GM21528 (cell line): ENCODE results near the gene CWC25.
A peak's percentile ranks its signal among the peaks of the same experiment; 100 is the strongest.
"Not testable (repeated sequence)": the region's sequence is repeated elsewhere in the genome, so short reads cannot be mapped to it uniquely, and the experiment has no call there.

Source experiments
- ATAC-seq: cut with Tn5 transposase; IDR thresholded peaks from one replicate; pipeline ENCODE4 v1.9.1; 2021; ENCODE audit warnings: mild to moderate bottlenecking, moderate library complexity; ENCODE audit not compliant: unreplicated experiment, low FRiP score

The CWC25 gene

DNA sequence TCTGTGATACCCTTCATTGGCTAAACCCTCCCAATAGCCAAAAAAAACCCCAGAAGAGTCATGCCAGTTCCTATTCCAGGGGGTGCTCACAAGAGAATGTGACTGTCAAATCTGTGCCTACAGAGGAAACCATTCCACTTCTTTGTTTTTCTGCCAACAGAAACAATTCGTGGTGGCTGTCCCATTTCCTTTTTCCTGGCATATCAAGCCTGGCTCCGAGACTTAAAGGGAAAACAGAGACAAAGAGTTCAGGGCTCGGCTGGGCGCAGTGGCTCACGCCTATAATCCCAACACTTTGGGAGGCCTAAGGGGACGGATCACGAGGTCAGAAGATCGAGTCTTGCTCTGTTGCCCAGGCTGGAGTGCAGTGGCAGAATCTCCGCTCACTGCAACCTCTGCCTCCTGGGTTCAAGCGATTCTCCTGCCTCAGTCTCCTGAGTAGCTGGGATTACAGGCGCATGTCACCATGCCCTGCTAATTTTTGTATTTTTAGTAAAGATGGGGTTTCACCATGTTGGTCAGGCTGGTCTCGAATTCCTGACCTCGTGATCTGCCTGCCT lies 34.9 kb downstream of the CWC25 start:
- ATAC-seq = not testable (repeated sequence)

DNA sequence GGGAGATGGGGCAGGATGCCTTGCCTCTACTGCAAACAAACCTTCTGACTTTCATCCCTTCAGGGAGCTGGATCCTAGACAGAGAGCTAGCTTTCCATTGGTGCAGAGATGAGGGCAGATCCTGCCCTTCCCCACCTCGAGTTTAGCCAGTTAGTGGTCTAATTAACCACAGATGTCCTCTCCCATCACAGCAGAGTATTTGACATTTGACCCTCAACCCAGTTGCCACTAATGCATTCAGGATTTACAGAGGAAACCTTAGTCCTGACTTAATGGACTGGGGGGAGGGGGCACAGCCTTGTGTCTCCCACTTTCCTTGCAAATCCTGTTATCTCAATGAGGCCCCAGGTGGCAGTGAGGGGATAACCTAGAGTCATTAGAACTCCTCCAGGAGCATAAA lies 35.9 kb downstream of the CWC25 start:
- no peak for ATAC-seq

DNA sequence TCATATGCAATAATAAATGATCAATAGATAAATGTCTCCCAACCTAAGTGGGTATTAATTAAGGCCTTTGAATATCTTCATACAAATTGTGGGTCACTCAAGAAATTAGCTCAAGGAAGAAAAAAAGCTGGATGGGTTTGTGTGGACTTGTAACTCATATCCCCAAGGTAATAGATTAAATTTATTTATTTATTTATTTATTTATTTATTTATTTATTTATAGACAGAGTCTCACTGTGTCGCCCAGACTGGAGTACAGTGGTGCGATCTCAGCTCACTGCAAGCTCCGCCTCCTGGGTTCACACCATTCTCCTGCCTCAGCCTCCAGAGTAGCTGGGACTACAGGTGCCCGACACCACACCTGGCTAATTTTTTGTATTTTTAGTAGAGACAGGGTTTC lies 37.1 kb downstream of the CWC25 start:
- ATAC-seq = not testable (repeated sequence)

DNA sequence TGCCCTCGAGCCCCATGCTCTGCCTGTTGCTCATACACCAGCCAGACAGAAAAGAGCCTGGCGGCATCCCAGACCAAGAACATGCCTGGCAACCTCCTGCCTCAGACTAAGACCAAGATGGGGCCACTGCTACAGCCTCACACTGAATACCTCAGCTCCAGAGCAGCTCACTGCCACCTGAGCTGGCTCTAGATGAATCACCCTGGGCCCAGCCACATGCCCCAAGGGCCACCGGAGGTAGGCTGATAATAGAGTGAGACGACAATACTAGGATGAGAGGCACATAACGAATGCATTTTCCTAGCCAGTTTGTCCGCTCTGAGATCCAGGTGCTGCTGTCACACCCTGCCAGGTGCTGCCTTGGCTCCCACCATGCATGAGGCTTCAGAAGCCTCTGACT lies 38.7 kb downstream of the CWC25 start:
- ATAC-seq = no peak

DNA sequence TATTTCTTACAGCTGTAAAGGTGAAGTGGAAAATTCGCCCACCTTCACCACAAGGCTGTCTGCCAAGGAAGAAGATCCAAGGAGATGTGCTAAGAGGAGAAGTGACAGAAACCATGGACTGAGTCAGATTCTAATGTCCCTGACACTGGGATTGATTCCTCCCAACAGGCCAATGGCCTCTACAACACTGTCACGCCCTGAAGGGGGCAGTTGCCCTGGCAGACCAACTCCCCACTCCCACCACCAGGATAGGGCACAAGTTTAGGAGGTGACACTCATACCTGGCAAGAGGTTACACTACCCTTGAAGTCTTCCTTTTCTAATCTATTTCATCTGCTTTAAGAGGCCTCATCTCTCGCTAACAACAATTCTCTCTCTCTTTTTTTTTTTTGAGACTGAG lies 41.9 kb downstream of the CWC25 start:
- ATAC-seq = no peak

DNA sequence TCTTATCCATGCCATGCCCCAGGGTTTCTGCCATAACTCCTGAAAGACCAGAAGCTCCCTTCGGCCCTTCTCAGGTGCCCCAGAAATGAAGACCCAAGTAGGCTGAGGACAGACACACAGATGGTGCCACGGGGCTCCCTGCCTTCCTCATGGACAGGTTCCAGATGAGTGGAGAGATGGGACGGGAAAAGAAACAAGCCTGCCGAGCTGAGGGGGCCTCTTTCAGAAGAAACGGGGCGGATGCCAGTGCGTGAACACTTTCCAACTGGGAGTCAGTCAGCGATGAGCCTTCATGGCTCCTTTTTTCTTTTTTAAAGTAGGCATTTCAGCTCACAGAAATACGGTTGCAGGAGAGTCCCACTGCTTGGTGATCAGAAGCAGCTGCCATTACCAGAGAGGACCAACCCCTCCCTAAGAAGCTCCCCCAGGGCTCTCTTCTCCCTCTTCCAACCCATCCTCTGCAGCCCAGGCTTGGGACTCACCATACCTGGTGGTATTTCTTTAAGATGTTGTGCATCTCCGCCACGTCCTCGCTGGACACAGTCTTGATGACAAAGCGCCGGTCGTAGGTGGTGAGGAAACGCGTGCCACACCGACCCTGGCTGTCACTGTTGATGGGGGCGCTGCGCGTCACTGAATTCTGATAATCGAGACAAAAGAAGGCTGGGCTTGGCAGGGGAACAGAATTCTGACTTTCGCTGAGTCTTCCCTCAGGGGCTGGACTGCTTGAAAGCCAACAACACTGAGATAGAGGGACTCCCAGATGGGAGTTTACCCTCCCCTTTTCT lies 45.0 kb downstream of the CWC25 start:
- no peak for ATAC-seq

DNA sequence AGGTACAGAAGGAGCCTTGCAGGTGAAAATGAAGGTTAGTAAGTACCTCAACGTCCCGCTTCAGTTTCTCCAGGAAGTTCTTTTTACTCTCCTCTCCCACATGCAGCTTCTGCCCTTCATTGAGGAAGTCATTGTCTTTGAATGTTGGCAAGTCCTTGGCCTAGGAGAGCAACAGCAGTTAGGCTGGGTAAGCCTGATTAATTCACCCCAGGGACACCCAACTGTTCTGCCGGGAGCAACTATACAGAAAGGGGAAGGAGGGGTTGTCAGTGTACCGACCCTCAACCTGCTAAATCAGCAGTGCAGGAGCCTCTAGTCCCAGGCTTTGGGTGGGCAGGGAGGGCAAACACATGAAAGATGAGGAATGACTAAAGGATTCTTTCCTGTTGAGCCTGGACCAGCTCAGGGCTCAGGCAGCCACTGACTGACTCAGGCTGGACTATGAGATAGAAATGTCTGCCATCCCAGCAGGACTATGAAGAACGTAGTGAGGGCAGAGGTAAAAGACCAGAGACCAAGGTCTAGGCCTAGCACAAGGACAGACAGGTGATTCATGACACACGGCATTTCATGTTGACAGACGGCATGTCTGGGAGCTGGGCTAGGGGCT lies 47.4 kb downstream of the CWC25 start:
- ATAC-seq = no peak

DNA sequence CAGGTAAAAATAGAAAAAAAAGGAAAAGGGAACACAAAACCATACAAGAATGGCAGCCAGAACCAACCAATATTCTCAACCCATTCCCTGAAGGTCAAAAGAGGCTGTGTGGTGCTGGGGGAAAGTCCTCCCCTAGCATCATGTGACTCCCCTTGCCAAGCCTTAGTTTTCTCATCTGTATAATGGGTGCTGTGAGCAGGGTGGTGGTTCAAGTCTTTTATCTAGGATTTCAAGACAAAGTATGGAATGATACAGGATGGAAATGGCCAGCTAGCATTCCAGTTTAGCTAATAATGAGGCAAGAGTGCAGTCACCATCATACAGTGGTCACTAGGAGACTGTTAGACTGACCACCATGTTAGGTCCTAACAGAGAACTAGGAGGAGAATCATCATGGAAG lies 51.9 kb downstream of the CWC25 start:
- ATAC-seq = no peak

DNA sequence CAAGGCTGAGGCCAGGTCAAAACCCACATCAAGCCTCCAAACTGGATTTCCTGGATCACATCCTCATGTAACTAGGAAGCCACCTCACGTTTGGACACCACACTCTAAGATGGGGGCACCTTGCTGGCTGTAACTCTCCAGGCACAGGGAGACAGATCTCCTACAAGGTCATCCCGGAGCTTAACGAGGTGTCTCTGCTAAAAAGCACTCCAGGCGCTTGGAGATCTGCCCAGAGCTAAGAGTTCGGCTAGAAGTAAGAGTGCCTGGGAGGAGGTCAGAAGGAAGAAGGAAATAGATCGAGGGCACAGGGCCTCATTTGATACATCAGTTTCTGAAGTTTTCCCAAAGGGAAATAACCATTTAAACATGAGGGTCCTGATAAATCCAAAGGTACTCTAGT lies 56.7 kb downstream of the CWC25 start:
- ATAC-seq = no peak

DNA sequence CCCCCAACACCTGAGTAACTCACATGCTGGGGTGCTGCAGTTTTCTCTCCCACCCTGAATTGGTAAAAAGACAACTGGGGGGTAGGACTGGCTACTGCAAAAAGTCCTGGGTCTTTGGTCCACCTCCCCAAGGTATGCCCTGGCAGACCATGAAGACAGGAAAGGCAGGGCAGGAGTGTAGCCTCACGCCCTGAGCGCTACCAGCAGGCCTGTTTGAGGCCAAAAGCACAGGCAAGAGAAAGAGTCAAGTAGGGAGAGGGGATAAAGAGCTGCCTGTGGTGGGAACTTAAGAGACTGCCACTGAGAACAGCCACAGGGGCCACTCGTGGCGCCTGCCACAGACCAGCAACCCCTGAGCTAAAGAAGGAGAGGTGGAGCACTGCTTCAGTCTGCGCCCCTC lies 58.8 kb downstream of the CWC25 start:
- ATAC-seq = no peak

DNA sequence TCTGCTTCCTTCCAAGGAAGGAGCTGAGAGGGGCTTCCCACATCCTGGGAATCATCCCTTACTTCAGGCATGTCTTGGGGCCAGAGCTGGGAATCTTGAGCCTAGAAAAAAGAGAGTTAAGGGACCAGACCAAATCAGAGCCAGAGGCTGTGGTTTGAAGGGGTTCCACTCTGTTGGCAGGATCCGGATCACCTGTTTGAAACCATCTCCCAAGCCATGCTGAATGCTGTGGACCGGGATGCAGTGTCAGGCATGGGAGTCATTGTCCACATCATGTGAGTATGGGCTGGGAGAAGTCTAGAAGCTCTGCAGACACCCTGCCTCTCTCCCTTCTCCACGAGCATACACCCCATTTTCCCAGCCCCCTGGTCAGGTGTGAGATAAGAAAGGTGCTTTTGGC lies 62.9 kb downstream of the CWC25 start:
- ATAC-seq = no peak

DNA sequence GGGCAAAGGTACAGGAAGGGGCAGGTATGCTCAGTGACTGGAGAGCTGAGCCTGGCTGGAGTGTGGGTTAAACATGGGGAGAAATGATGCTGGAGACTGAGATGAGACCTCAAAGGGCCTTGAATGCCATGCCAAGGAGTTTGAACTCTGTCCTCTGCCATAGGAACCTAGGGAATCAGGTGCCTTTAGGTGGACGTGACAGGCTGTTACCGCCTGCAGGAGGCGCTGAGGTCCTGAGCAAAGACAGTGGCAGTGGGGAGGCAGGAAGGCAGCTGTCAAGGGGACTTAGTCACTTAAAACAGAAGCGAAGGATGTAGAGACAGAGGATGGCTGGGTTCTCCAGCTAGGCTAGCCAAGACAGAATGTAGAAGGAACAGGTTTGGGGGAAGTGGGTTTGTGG lies 63.5 kb downstream of the CWC25 start:
- ATAC-seq = no peak

DNA sequence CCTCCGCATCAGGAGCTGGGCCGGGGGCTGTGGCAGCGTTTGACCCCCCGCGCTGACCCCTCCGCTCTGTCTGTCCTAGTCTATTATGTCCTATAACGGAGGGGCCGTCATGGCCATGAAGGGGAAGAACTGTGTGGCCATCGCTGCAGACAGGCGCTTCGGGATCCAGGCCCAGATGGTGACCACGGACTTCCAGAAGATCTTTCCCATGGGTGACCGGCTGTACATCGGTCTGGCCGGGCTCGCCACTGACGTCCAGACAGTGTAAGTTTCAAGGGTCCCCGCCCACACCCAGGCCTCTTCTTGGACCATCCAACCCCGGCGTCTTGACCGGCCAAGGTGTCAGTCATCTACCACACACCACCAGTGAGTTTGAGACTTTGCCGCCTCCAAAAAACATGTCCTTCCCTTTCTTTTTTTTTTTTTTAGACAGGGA lies 72.0 kb downstream of the CWC25 start:
- ATAC-seq = no peak

DNA sequence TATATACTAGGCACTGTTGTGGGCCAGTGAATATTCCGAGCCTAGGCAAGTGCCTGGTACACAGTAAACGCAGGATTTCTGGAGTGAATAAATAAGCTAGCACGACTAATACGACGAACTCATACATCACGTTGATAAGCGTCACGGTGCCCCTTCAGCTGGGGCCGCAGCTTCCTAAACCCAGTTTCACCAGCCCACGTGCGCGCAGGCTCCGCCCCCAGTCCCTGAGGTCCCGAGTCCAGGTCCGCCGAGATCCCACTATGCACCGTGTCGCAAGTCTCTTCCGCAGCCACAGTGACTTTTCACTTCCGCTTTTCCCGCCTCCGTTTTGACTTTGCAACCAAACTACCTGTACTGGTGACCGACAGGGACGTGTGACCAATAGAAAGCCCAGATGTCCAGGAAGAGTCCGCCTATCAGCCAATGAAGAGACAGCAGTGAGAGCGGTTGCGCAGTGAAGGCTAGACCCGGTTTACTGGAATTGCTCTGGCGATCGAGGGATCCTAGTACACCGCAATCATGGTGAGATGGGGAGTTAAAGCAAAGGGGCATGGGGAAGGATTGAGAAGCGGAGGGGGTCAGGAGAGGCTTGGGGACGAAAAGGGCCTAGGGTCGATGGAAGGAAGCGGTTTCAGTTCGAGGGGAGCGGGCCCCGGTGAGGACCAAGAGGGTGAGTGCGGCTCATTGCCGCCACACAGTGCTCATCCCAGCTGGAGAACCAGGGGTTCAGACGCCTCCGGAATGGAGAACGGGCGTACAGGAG lies 72.6 kb downstream of the CWC25 start, which contains the start of gene PSMB3:
Gene PSMB3 (plus strand): TSS at position 434 of the 763 bp plus-strand sequence. CDS start 86 bp downstream, at position 520.
- ATAC-seq = peak; percentile 91

DNA sequence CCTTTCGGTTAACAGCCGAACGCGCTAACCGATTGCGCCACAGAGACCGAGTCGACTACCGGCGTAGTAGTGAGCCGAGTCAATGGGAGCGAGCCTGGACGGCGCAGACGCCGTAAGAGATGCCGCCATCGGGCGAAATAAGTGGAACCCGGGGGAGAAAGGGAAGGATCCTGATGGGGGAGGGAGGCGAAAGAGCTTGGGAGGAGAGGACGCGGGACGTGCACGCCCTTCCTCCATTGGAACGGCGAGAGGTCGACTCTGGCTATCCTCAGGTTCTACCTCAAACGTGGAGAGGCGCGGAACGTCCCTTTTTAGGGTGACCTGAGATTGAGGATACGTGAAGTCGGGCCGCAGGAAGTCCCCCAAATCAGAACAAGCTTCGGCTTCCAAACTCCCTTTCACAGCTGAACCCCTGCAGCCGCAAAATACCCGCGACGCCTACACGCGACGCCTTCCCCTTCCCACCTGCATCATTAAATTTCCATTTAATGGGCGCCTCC lies 73.3 kb downstream of the CWC25 start:
- peak; percentile 33 for ATAC-seq

DNA sequence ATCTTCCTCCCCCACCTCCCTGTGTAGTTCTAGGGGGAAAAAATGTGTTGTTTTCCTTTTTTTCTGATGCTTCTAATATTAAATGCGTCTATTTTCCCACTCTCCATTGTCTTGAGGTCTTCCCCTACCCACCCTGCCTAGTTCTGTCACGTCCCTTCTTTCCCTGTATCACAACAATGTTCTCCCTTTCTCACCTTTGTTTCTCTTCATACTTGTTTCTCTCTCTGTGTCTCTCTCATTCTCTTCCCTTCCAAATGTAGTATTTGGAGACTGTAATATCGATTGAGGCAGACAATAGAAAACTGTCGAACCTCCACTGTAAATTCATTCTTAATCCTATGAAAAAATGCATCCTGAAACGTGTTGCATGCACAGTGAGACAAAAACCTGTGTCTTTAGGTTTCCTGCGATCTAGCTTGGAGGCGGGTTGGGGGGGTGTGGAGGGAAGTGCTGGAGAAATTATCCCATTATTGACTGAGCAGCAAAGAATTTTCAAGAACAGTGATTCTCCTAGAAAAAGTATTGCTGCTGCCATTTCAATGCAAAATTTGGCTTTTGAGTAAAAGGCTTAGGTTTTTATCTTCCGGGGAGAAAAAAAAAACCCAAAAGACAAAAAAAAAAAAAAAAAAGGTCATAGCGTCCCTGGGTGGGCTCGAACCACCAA lies 73.8 kb downstream of the CWC25 start:
- ATAC-seq = no peak
